ENCODE measurements around the gene LBR. TPM values are rescaled to one million over a fixed set of nuclear protein-coding genes. Genes with fewer than 3 reads are reported as not detected.
A peak's percentile ranks its signal among the peaks of the same experiment; 100 is the strongest.
"Not testable (repeated sequence)": the region's sequence is repeated elsewhere in the genome, so short reads cannot be mapped to it uniquely, and the experiment has no call there.

The LBR gene
- 24.9 and 32.4 TPM in 2 replicates for total RNA-seq (2012; rRNA removed)

- H3K4me1 ChIP-seq (ENCODE audit: control insufficient read depth, insufficient read depth, low read length): peaks cover 46% of the 10 kb centered on the region
- H3K36me3 ChIP-seq (ENCODE audit: insufficient read depth, low read length): no peaks in the 10 kb centered on the region
- H3K9me3 ChIP-seq (replicated peaks; ENCODE audit: low read length): no peaks in the 10 kb centered on the region
- peak within 1 kb of the TSS; percentile 86 for H3K9ac ChIP-seq (ENCODE audit: low read depth, low read length)
- H3K27me3 ChIP-seq (ENCODE audit: control insufficient read depth, insufficient read depth, low read length): no peaks in the 10 kb centered on the region
- peak within 1 kb of the TSS; percentile 98 for H3K4me2 ChIP-seq (ENCODE audit: low read length)
- peak within 1 kb of the TSS; percentile 95 for H3K4me3 ChIP-seq (ENCODE audit: low read length)
Measured at GRCh38 chr1:225427235-225428067, at the start of gene LBR. Gene LBR, minus strand, starts transcription at chr1:225428038. Its CDS starts 3,963 bp downstream, at chr1:225424075.

GRCh38 chr1:225477296-225477911 is 49.6 kb upstream of the LBR start:
- Histone ChIP-seq H3K27me3 (ENCODE audit: control insufficient read depth, insufficient read depth, low read length) (peaks cover 14% of the 10 kb centered on the region), H3K36me3 (ENCODE audit: insufficient read depth, low read length) (no peaks in the 10 kb centered on the region), H3K4me3 (ENCODE audit: low read length) (no peak overlapping the region), H3K9ac (ENCODE audit: low read depth, low read length) (no peak overlapping the region), H3K4me2 (ENCODE audit: low read length) (no peak overlapping the region), H3K9me3 (replicated peaks; ENCODE audit: low read length) (no peaks in the 10 kb centered on the region), H3K4me1 (ENCODE audit: control insufficient read depth, insufficient read depth, low read length) (peaks cover 10% of the 10 kb centered on the region)

GRCh38 chr1:225476538-225476988 is 48.7 kb upstream of the LBR start:
- Histone ChIP-seq H3K36me3 (ENCODE audit: insufficient read depth, low read length) (no peaks in the 10 kb centered on the region), H3K4me3 (ENCODE audit: low read length) (no peak overlapping the region), H3K27me3 (ENCODE audit: control insufficient read depth, insufficient read depth, low read length) (peaks cover 6% of the 10 kb centered on the region), H3K4me1 (ENCODE audit: control insufficient read depth, insufficient read depth, low read length) (peaks cover 7% of the 10 kb centered on the region), H3K4me2 (ENCODE audit: low read length) (no peak overlapping the region), H3K9me3 (replicated peaks; ENCODE audit: low read length) (no peaks in the 10 kb centered on the region), H3K9ac (ENCODE audit: low read depth, low read length) (no peak overlapping the region)

GRCh38 chr1:225476100-225476511 is 48.3 kb upstream of the LBR start:
- peaks cover 5% of the 10 kb centered on the region for H3K27me3 ChIP-seq (ENCODE audit: control insufficient read depth, insufficient read depth, low read length)
- no peak overlapping the region for H3K4me3 ChIP-seq (ENCODE audit: low read length)
- H3K36me3 ChIP-seq (ENCODE audit: insufficient read depth, low read length): no peaks in the 10 kb centered on the region
- H3K4me2 ChIP-seq (ENCODE audit: low read length): no peak overlapping the region
- H3K9ac ChIP-seq (ENCODE audit: low read depth, low read length): no peak overlapping the region
- H3K4me1 ChIP-seq (ENCODE audit: control insufficient read depth, insufficient read depth, low read length): peaks cover 7% of the 10 kb centered on the region
- no peaks in the 10 kb centered on the region for H3K9me3 ChIP-seq (replicated peaks; ENCODE audit: low read length)

- no peak overlapping the region for H3K9ac ChIP-seq (ENCODE audit: low read depth, low read length)
- peaks cover 11% of the 10 kb centered on the region for H3K27me3 ChIP-seq (ENCODE audit: control insufficient read depth, insufficient read depth, low read length)
- peak overlapping the region; percentile 42 for H3K4me3 ChIP-seq (ENCODE audit: low read length)
- H3K4me2 ChIP-seq (ENCODE audit: low read length): peak overlapping the region; percentile 76
- H3K9me3 ChIP-seq (replicated peaks; ENCODE audit: low read length): no peaks in the 10 kb centered on the region
- H3K36me3 ChIP-seq (ENCODE audit: insufficient read depth, low read length): no peaks in the 10 kb centered on the region
- peaks cover 7% of the 10 kb centered on the region for H3K4me1 ChIP-seq (ENCODE audit: control insufficient read depth, insufficient read depth, low read length)
Measured at GRCh38 chr1:225474986-225475820, 47.4 kb upstream of the LBR start.

- no peak overlapping the region for H3K4me3 ChIP-seq (ENCODE audit: low read length)
- H3K27me3 ChIP-seq (ENCODE audit: control insufficient read depth, insufficient read depth, low read length): peaks cover 11% of the 10 kb centered on the region
- peak overlapping the region; percentile 36 for H3K4me2 ChIP-seq (ENCODE audit: low read length)
- H3K36me3 ChIP-seq (ENCODE audit: insufficient read depth, low read length): no peaks in the 10 kb centered on the region
- peaks cover 7% of the 10 kb centered on the region for H3K4me1 ChIP-seq (ENCODE audit: control insufficient read depth, insufficient read depth, low read length)
- H3K9ac ChIP-seq (ENCODE audit: low read depth, low read length): no peak overlapping the region
- no peaks in the 10 kb centered on the region for H3K9me3 ChIP-seq (replicated peaks; ENCODE audit: low read length)
Measured at GRCh38 chr1:225474439-225474985, 46.7 kb upstream of the LBR start.

- H3K9ac ChIP-seq (ENCODE audit: low read depth, low read length); H3K4me3 ChIP-seq (ENCODE audit: low read length); H3K9me3 ChIP-seq (replicated peaks; ENCODE audit: low read length); H3K4me2 ChIP-seq (ENCODE audit: low read length); H3K4me1 ChIP-seq (ENCODE audit: control insufficient read depth, insufficient read depth, low read length); H3K36me3 ChIP-seq (ENCODE audit: insufficient read depth, low read length): not testable (repeated sequence)
- H3K27me3 ChIP-seq (ENCODE audit: control insufficient read depth, insufficient read depth, low read length): peaks cover 11% of the 10 kb centered on the region
Measured at GRCh38 chr1:225473676-225474438, 46.0 kb upstream of the LBR start.

- peaks cover 11% of the 10 kb centered on the region for H3K27me3 ChIP-seq (ENCODE audit: control insufficient read depth, insufficient read depth, low read length)
- H3K9me3 ChIP-seq (replicated peaks; ENCODE audit: low read length); H3K4me2 ChIP-seq (ENCODE audit: low read length); H3K4me1 ChIP-seq (ENCODE audit: control insufficient read depth, insufficient read depth, low read length); H3K9ac ChIP-seq (ENCODE audit: low read depth, low read length); H3K4me3 ChIP-seq (ENCODE audit: low read length); H3K36me3 ChIP-seq (ENCODE audit: insufficient read depth, low read length): not testable (repeated sequence)
Measured at GRCh38 chr1:225473266-225473665, 45.4 kb upstream of the LBR start.

- Histone ChIP-seq H3K9ac (ENCODE audit: low read depth, low read length) (no peak overlapping the region), H3K4me1 (ENCODE audit: control insufficient read depth, insufficient read depth, low read length) (peaks cover 7% of the 10 kb centered on the region), H3K4me3 (ENCODE audit: low read length) (no peak overlapping the region), H3K9me3 (replicated peaks; ENCODE audit: low read length) (no peaks in the 10 kb centered on the region), H3K27me3 (ENCODE audit: control insufficient read depth, insufficient read depth, low read length) (peaks cover 11% of the 10 kb centered on the region), H3K4me2 (ENCODE audit: low read length) (no peak overlapping the region), H3K36me3 (ENCODE audit: insufficient read depth, low read length) (no peaks in the 10 kb centered on the region)
Measured at GRCh38 chr1:225471453-225472301, 43.8 kb upstream of the LBR start.

- Histone ChIP-seq H3K9me3 (replicated peaks; ENCODE audit: low read length) (no peaks in the 10 kb centered on the region), H3K4me3 (ENCODE audit: low read length) (no peak overlapping the region), H3K9ac (ENCODE audit: low read depth, low read length) (no peak overlapping the region), H3K4me2 (ENCODE audit: low read length) (no peak overlapping the region), H3K27me3 (ENCODE audit: control insufficient read depth, insufficient read depth, low read length) (peaks cover 11% of the 10 kb centered on the region), H3K36me3 (ENCODE audit: insufficient read depth, low read length) (no peaks in the 10 kb centered on the region), H3K4me1 (ENCODE audit: control insufficient read depth, insufficient read depth, low read length) (peaks cover 7% of the 10 kb centered on the region)
Measured at GRCh38 chr1:225471109-225471452, 43.2 kb upstream of the LBR start.

Data from skeletal muscle satellite cell (primary cell).